ENCODE data around the gene FAM117A. TPM values are rescaled to one million over a fixed set of nuclear protein-coding genes. Genes with fewer than 3 reads are reported as not detected.

The FAM117A gene
- total and polyA plus RNA-seq, 2 of the 4 experiments (the other 2 are of a cell fraction), result 0.72 to 3.4 TPM

- 0 out of 2 replicates have a peak, but pooled peaks have one; percentile 7 for TF ChIP-seq CTCF (conservative IDR thresholded peaks at IDR 0.05; ENCODE audit: low read depth, low read length)
- TF ChIP-seq RAD21 (IDR thresholded peaks at IDR 0.05; ENCODE audit: low read length), result 0 out of 2 replicates have a peak, but pooled peaks have one; percentile 16
Measured at GRCh38 chr17:49677134-49677932, 86.6 kb downstream of the FAM117A start (continued).
